ENCODE data around the gene PRSS1.
"Not testable (repeated sequence)": the region's sequence is repeated elsewhere in the genome, so short reads cannot be mapped to it uniquely, and the experiment has no call there.

Gene PRSS1

DNA sequence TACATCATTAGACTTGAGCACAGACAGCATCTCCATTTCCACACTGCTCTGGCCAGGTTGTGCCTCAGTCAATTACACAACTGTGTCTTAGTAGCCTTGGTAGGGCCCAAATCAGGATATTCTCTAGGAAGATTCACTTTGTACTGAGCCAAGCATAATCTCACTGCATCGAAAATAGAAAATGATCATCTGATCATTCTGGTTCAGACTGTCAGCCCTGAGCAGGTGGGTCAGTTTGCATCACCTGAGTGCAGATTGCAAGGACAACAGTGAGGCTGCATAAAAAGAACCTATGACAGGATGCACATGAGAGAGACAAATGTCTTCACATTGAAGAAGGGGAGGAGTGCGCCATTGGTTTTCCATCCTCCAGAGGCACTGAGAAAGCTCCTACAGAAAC, 862 bp upstream of the PRSS1 start:
- DNase-seq = not testable (repeated sequence)

DNA sequence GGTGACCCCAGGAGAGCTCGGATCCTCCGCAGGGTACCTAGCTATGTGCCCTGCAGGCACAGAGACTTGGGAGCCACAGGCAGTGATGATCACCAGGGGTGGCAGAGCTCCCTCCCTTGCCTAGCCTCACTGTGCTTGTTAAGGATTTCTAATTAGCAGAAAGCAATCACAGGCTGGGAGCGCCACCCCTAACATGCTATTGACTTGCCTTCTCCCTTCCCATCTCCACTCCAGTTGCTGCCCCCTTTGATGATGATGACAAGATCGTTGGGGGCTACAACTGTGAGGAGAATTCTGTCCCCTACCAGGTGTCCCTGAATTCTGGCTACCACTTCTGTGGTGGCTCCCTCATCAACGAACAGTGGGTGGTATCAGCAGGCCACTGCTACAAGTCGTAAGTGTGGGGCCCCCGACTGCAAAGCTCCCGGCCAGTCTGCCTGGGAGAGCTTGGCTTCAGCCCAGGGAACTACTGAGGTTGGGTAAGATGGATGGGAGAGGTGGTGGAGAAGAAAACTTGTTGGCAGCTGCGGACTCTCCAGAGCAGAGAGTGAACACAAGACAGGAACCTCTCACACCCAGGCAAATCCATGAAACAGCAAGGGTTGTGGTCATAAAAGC, 1.2 kb downstream of the PRSS1 start:
- no peak for DNase-seq

DNA sequence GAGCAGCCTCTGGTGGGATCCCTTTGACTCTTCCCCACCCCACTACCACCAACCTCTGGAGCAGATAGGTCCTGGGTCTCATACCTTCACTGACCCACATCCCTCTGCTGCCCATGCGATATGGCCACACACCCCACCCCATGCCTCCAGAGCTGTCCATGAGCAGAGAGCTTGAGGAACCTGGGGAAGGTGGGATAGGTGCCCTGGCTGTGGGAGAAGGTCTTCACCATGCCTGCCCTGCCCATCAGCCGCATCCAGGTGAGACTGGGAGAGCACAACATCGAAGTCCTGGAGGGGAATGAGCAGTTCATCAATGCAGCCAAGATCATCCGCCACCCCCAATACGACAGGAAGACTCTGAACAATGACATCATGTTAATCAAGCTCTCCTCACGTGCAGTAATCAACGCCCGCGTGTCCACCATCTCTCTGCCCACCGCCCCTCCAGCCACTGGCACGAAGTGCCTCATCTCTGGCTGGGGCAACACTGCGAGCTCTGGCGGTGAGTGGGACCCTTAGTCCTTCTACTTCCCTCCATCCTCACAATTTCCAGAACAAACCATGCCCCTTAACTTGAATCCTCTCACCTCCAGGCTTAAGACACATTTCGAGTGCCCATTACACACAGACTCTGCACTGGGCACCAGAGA, 2.4 kb downstream of the PRSS1 start:
- not testable (repeated sequence) for DNase-seq

DNA sequence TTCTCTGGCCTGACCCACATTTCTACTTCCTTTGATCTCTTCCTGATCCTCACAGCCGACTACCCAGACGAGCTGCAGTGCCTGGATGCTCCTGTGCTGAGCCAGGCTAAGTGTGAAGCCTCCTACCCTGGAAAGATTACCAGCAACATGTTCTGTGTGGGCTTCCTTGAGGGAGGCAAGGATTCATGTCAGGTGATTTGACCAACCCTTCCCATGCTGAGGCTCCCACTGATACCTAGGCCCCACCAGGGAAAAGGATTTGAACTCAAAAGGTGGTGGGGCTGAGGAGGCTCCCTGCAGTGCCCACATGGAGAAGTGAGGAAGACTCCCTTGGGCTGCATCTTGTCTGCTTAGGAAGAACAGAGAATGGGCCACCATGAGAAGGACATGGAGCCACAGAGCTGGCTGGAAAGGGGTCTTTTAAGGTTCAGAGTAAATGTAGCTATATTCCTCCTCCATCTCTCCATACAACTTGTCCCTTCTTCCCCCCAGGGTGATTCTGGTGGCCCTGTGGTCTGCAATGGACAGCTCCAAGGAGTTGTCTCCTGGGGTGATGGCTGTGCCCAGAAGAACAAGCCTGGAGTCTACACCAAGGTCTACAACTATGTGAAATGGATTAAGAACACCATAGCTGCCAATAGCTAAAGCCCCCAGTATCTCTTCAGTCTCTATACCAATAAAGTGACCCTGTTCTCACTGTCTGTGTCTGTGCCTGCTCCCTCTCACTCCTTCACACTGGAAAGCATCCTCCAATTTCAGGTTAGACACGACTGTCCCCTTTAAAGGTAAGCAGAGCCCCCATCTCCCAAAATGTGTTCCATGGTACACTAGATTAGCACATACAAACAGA, 3.3 kb downstream of the PRSS1 start:
- no peak for DNase-seq

DNA sequence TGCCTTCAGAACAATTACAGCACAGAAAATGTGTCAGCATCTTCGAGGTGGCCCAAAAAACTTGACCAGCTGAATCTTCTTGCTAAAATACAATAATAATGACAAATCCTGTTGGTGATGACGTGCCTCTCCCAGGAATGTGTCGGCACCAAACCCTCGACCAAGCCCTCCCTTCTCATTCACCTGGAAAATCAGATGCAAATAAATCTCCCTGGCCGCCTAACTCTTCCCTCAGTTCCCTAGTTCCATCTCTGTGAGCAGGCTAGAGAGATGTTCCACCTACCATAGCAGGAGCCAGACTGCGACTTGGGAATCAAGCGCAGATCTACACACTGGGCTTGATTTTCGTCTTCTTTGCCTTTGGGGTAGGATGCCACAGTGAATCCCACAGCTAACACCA, 4.1 kb downstream of the PRSS1 start:
- DNase-seq = peak in 1 of 14 donors; percentile 40

DNA sequence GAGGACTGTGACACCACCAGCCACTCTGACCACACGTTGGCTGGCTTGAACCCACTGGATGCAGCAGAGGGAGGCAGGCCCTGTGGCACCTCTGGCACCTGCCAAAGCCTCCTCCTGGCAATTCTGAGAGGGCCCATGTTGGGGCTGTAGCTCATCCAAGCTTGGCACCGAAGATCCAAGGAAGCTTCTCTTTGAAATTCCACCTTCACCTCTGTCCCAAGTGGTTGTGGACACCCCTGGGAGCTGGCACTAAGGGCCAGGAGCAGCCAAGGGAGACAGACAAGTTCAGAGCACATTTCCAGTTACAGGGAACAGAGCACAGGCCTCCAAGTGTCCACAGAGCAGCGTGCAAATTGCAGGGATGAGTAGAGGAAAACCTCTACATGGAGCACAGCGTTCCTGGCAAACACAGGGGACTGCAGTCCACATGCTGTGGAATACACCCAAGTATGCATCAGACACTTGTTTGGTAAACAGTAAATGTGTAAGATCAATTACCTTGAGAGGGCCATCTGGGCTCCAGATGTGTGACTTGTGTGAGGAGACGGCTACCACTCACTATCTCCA, 4.7 kb downstream of the PRSS1 start:
- DNase-seq = peak in 1 of 14 donors; percentile 50

DNA sequence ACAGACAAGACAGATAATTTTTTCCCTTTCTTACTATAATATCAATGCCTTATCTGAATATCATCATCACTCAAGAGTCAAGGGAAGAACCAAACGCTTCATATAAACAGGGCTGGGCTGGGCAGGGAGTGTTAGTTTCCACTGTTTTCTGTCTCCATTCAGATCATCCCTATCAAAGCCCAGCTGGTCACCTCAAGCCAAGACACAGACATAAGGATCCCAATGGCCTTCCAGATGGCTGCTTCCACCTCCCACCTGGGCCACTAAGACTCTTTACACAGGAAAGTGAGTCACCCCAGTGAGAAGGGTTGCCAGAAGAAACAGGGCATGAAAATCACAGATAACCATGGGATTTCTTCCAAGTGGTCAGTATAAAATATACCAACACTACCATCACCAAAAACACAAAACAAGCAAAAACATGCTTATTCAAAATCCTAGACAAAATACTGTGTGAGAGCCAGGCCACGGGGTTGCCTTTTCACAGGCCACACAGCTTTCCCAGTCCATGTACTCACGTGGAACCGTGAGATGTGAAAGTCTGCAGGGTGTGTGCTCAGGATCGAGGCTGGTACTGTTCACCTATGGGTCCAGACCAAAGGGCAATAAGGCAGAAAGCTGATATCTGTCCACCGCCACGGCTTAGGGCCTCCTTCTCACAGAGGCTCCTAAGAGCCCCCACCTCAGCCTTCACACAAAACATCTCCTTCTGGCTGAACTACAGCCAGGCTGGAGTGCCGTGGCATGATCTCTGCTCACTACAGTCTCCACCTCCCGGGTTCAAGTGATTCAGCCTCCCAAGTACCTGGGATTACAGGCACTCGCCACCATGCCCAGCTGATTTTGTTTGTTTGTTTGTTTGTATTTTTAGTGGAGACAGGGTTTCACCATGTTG, 5.7 kb downstream of the PRSS1 start:
- peak in 1 of 14 donors; percentile 90 for DNase-seq

DNA sequence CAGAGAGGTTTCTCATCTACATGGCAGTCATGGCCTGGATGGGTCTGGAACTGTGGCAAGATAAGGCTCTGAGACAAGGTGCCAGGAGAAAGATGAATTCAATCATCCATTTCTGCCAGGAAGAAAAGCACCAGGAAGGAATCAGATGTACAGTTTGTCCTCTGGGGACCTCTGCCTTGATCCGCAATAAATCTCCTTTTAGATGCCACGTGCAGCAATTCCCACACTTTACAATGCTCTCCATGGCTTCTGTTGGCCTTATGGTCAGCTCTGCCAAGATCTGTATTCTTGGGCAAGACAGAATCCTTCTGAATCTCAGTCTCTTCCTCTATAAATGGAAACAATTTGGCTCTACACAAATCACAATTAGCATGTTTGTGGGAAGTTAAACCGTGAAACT, 9.0 kb downstream of the PRSS1 start:
- not testable (repeated sequence) for DNase-seq

DNA sequence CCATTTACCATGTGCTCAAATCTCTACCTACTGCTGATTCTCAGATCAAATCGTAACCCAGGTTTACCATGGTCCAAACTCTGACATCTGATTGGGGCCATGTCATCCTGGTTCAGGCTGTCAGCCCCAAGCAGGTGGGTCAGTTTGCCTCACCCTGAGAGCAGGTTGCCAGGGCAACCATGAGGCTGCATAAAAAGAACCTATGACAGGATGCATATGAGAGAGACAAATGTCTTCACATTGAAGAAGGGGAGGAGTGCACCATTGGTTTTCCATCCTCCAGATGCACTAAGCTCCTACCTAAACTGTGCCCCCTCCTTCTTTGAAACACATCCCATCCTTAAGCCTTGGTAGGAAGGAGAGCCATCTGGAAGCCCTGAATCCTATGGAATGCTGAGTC, 10.2 kb downstream of the PRSS1 start:
- peak in 1 of 14 donors; percentile 40 for DNase-seq

DNA sequence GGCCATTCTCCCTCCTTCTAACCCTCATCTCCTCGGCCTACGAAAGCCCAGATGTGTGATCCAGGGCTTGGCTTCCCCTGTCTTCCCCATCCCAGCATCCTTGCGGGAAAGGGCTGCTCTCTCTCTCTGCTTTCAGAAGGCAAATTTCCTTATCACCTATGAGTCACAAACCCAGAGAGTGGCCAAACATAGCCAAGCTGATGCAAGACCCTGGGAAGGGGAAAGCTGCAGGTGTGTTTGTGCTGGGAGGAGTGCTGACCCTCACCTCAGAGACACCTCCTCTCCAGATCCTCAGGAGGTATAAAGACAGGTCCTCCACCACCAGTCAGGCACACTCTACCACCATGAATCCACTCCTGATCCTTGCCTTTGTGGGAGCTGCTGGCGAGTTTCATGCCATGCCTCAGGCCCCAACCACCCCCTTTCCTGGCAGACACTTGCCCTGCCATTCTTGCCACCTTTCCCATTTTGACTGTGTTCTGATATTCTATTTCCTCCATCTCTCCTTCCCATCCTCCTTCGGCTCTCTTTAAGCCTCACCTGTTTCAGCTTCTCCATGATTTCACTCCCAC, 10.9 kb downstream of the PRSS1 start:
- no peak for DNase-seq

DNA sequence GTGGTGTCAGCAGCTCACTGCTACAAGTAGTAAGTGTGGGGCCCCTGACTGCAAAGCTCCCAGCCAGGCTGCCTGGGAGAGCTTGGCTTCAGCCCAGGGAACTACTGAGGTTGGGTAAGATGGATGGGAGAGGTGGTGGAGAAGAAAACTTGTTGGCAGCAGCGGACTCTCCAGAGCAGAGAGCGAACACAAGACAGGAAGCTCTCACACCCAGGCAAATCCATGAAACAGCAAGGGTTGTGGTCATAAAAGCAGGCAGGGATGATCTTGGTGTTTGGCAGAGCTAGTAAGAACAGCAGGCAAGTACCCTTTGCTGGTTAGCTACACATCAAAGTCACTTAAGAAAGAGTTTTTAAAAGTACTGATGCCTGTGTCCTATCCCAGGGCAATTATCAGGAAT, 12.3 kb downstream of the PRSS1 start:
- not testable (repeated sequence) for DNase-seq

DNA sequence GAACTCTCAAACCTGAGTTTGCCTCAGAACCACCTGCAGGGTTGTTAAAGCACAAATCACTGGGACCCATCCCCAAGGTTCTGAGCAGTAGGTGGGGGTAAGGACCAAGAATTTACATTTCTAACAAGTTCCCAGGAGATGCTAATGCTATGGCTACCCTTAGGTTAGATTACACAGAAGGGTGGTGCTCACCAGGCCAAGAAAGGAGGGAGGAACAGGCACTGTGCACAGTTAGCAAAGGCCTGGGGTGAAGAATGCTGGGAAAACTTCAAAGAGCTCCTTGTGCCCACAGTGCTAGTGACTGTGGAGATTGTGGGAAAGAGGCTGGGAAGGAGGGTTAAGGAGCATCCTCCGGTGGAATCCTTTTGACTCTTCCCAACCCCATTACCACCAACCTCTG, 12.8 kb downstream of the PRSS1 start:
- DNase-seq = no peak

DNA sequence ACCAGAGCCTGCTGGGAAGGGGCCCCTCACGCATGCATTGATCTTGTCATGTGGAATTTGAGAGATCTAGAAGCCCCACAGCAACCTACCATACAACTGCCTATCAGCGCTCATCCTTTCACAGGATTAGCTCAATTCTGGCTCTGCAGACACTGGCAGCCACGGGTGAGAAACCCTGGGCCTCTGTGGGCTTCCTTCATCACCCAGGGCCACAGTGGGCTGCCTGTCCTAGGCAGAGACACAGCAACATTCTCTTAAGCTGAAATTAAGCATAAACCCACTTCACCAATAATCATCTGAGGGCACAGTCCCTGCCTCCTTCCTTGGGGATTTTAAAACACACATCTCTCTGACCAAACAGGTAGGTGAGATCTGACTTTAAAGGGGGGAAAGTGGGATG, 18.2 kb downstream of the PRSS1 start:
- no peak for DNase-seq

DNA sequence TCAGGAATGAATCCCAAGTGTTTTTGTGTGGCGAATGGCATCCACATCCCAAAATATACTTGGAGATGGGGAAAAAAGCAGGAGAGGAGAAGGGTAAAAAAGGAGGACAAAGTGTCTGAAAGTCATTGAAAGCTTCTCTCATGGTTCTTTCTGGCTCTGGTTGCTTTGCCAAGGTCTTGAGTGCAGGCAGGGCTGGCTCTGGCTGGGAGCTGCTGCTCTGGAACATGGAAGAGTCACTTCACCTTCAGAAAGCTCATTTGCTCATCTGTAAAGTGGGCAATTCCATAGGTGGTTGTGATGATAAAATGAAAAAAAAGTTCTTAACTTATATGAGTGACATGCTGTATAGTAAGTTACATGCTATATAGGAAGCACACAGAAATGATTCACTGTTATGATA, 18.6 kb downstream of the PRSS1 start:
- no peak for DNase-seq

DNA sequence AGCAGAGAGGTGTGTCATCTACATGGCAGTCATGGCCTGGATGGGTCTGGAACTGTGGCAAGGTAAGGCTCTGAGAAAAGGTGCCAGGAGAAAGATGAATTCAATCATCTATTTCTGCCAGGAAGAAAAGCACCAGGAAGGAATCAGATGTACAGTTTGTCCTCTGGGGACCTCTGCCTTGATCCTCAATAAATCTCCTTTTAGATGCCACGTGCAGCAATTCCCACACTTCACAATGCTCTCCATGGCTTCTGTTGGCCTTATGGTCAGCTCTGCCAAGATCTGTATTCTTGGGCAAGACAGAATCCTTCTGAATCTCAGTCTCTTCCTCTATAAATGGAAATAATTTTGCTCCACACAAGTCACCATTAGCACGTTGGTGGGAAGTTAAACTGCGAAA, 19.6 kb downstream of the PRSS1 start:
- DNase-seq = not testable (repeated sequence)

DNA sequence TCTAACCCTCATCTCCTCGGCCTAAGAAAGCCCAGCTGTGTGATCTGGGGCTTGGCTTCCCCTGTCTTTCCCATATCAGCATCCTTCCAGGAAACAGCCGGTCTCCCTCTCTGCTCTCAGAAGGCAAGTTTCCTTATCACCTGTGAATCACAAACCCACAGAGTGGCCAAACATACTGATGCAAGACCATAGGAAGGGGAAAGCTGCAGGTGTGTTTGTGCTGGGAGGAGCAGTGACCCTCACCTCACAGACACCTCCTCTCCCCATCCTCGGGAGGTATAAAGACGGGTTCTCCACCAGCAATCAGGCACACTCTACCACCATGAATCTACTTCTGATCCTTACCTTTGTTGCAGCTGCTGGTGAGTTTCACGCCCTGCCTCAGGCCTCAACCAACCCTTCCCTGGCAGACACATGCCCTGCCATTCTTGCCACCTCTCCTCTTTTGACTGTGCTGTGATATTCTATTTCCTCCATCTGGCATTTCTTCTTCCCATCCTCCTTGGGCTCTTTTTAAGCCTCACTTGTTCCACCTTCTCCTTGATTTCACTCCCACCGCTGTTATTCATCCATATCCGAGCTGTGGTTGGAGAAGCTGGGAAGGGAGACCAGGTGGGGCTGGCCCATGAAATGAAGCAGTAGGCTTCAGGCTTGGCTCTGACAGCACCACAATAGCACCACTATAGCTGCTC, 21.5 kb downstream of the PRSS1 start, which contains the start of gene PRSS2:
PRSS2 (plus strand) TSS at position 310 of the 692 bp plus-strand sequence; CDS start at position 323, 13 bp downstream.
- no peak for DNase-seq

DNA sequence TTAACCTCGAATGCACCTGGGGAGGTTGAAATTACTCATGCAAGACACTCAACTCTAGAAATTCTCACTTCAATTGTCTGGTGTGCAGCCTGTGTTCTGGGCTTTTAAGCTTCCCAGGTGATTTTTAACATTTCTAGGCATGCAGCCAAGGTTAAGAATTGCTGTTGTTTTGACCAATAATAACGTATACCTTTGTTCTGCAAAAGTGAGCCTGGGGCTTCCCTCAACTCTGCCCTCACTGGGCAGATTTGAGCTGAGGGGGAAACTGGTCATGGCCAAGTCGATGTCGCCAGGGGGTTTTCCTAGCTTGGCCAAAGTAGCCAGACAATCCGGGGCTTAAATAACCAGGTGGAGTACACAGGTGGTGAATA, 22.1 kb downstream of the PRSS1 start:
- no peak for DNase-seq

DNA sequence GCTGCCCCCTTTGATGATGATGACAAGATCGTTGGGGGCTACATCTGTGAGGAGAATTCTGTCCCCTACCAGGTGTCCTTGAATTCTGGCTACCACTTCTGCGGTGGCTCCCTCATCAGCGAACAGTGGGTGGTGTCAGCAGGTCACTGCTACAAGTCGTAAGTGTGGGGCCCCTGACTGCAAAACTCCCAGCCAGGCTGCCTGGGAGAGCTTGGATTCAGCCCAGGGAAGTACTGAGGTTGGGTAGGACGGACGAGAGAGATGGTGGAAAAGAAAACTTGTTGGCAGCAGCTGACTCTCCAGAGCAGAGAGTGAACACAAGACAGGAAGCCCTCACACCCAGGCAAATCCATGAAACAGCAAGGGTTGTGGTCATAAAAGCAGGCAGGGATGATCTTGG, 22.8 kb downstream of the PRSS1 start:
- no peak for DNase-seq

DNA sequence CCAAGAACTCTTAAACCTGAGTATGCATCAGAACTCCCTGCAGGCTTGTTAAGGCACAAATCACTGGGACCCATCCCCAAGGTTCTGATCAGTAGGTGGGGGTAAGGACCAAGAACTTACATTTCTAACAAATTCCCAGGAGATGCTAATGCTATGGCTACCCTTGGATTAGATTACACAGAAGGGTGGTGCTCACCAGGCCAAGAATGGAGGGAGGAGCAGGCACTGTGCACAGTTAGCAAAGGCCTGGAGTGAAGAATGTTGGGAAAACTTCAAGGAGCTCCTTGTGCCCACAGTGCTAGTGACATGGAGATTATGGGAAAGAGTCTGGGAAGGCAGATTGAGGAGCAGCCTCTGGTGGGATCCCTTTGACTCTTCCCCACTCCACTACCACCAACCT, 23.4 kb downstream of the PRSS1 start:
- no peak for DNase-seq

DNA sequence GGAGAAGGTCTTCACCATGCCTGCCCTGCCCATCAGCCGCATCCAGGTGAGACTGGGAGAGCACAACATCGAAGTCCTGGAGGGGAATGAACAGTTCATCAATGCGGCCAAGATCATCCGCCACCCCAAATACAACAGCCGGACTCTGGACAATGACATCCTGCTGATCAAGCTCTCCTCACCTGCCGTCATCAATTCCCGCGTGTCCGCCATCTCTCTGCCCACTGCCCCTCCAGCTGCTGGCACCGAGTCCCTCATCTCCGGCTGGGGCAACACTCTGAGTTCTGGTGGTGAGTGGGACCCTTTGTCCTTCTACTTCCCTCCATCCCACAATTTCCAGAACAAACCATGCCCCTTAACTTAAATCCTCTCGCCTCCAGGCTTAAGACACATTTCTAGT, 24.0 kb downstream of the PRSS1 start:
- DNase-seq = no peak
